Measurements from ENCODE around the gene ADAMTSL3. TPM values are rescaled to one million over a fixed set of nuclear protein-coding genes. Genes with fewer than 3 reads are reported as not detected.

ADAMTSL3 gene
- total RNA-seq, 2 experiments from 2014 or later = not detected

- TF ChIP-seq, protein P1, sequence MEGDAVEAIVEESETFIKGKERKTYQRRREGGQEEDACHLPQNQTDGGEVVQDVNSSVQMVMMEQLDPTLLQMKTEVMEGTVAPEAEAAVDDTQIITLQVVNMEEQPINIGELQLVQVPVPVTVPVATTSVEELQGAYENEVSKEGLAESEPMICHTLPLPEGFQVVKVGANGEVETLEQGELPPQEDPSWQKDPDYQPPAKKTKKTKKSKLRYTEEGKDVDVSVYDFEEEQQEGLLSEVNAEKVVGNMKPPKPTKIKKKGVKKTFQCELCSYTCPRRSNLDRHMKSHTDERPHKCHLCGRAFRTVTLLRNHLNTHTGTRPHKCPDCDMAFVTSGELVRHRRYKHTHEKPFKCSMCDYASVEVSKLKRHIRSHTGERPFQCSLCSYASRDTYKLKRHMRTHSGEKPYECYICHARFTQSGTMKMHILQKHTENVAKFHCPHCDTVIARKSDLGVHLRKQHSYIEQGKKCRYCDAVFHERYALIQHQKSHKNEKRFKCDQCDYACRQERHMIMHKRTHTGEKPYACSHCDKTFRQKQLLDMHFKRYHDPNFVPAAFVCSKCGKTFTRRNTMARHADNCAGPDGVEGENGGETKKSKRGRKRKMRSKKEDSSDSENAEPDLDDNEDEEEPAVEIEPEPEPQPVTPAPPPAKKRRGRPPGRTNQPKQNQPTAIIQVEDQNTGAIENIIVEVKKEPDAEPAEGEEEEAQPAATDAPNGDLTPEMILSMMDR (IDR thresholded peaks at IDR 0.05) = no peak
Observed at GRCh38 chr15:83610132-83610531, 43.8 kb upstream of the ADAMTSL3 start.

DNA sequence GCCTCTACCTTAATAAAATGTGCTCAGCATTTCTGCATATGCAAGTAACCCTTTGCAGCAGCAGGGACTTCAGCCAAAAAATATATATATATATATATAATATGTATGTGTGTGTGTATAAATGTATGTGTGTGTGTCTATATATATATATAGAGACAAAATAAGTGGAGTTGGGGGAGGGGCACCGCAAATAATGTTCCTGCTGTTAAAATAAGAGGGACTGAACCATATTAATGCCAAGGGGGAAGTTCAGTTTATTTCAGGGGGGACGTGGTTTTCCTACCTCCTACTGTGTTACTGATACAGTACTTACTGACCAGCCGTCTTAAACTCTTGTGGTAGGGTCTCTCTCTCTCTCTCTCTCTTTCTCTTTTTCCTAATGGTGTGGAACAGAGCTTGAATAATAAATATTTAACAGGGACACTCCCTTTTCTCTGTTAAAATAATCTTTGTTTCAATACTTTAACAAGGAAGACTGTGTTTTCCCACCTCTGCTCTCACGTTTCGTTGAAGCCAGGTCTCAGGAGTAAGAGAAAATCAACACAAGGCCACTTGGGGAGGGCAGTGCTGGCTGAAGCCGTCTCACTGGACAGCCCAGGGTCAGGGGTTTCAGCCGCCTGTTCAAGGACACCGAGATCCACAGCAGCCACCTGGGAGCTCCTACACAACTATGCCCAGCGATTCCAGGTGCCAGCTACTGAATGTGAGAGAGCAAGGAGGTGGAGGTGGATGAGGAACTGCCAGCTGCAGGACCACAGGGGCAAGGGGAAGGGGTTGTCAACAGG is 42.8 kb upstream of the ADAMTSL3 start:
- ATAC-seq (ENCODE audit: poor library complexity) (no peak), DNase-seq (no peak)
- H3K4me1 ChIP-seq (ENCODE audit: insufficient read depth, low read length) = no peaks in the 10 kb centered on the region
- no peak overlapping the region for H3K27ac ChIP-seq (ENCODE audit: low read depth in 1 of 2, low read length in 2 of 2)
- Mint-ChIP-seq H3K36me3 (ENCODE audit: low read depth) (no peaks in the 10 kb centered on the region), H3K4me1 (ENCODE audit: low read depth) (no peaks in the 10 kb centered on the region), H3K27ac (no peak overlapping the region), H3K9me3 (no peaks in the 10 kb centered on the region), H3K4me3 (no peak overlapping the region), H3K27me3 (peaks cover 15% of the 10 kb centered on the region)
- ChIA-PET POLR2A (no interaction called here), CTCF (no interaction called here)
- H3K4me3 ChIP-seq (ENCODE audit: low read length) = no peak overlapping the region
- intact Hi-C loops (cut with DNase I, micrococcal nuclease) = no loop called here
- TF ChIP-seq, protein P1 (IDR thresholded peaks at IDR 0.05) = no peak
- H3K27me3 ChIP-seq (ENCODE audit: control insufficient read depth in 1 of 2, insufficient read depth in 2 of 2, low read length in 2 of 2) = peaks cover 0 to 4% of the 10 kb centered on the region in 2 experiments
- H3K36me3 ChIP-seq (ENCODE audit: insufficient read depth, low read length) = no peaks in the 10 kb centered on the region
- H3K9me3 ChIP-seq (ENCODE audit: control insufficient read depth in 1 of 2, insufficient read depth in 1 of 2, low read length in 2 of 2) = no peaks in the 10 kb centered on the region

More at GRCh38 chr15:83610132-83610531, 43.8 kb upstream of the ADAMTSL3 start:
- Mint-ChIP-seq H3K9me3 (no peaks in the 10 kb centered on the region), H3K27me3 (peaks cover 21% of the 10 kb centered on the region), H3K4me3 (no peak overlapping the region), H3K27ac (no peak overlapping the region), H3K4me1 (ENCODE audit: low read depth) (no peaks in the 10 kb centered on the region), H3K36me3 (ENCODE audit: low read depth) (no peaks in the 10 kb centered on the region)
- POLR2A ChIA-PET = no interaction called here
- intact Hi-C loops (cut with DNase I, micrococcal nuclease) = no loop called here
- Histone ChIP-seq H3K27me3 (ENCODE audit: control insufficient read depth in 1 of 2, insufficient read depth in 2 of 2, low read length in 2 of 2) (peaks cover 0 to 4% of the 10 kb centered on the region in 2 experiments), H3K4me3 (ENCODE audit: low read length) (no peak overlapping the region), H3K27ac (ENCODE audit: low read depth in 1 of 2, low read length in 2 of 2) (no peak overlapping the region), H3K36me3 (ENCODE audit: insufficient read depth, low read length) (no peaks in the 10 kb centered on the region), H3K4me1 (ENCODE audit: insufficient read depth, low read length) (no peaks in the 10 kb centered on the region), H3K9me3 (ENCODE audit: control insufficient read depth in 1 of 2, insufficient read depth in 1 of 2, low read length in 2 of 2) (no peaks in the 10 kb centered on the region)
- ATAC-seq (ENCODE audit: poor library complexity) (no peak), DNase-seq (no peak)
- CTCF ChIA-PET = no interaction called here

DNA sequence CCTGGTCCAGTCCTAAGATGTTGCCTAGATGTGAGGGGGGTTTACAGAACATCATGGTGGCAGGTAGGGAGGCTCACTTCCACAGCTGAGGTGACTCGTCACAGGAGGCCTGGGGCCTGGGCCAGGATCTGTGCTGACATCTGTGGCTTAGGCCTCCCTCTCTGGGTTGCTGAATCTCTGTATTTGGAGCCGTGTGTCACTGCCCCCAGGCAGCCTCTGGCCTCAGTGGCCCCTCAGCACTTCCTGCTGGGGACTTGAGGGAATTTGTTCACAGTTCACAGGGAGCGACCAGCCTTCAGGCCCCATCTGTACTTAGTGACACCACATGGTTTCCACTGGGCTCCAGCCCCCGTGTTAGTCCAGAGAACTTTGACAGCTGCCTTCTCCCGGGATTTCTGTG is 41.7 kb upstream of the ADAMTSL3 start:
- TF ChIP-seq, protein P1 (IDR thresholded peaks at IDR 0.05) = no peak
- H3K27me3 Mint-ChIP-seq = peaks cover 15% of the 10 kb centered on the region
- no peak overlapping the region for H3K4me3 Mint-ChIP-seq
- DNase-seq (no peak), ATAC-seq (ENCODE audit: poor library complexity) (no peak)
- H3K9me3 Mint-ChIP-seq = no peaks in the 10 kb centered on the region
- intact Hi-C loops (cut with DNase I, micrococcal nuclease) = no loop called here
- Histone ChIP-seq H3K4me3 (ENCODE audit: low read length) (no peak overlapping the region), H3K27me3 (ENCODE audit: control insufficient read depth in 1 of 2, insufficient read depth in 2 of 2, low read length in 2 of 2) (peaks cover 0 to under 1% of the 10 kb centered on the region in 2 experiments), H3K36me3 (ENCODE audit: insufficient read depth, low read length) (no peaks in the 10 kb centered on the region), H3K9me3 (ENCODE audit: control insufficient read depth in 1 of 2, insufficient read depth in 1 of 2, low read length in 2 of 2) (no peaks in the 10 kb centered on the region), H3K27ac (ENCODE audit: low read depth in 1 of 2, low read length in 2 of 2) (no peak overlapping the region), H3K4me1 (ENCODE audit: insufficient read depth, low read length) (no peaks in the 10 kb centered on the region)
- no peak overlapping the region for H3K27ac Mint-ChIP-seq
- CTCF ChIA-PET = no interaction called here
- no peaks in the 10 kb centered on the region for H3K36me3 Mint-ChIP-seq (ENCODE audit: low read depth)
- H3K4me1 Mint-ChIP-seq (ENCODE audit: low read depth) = no peaks in the 10 kb centered on the region
- POLR2A ChIA-PET = no interaction called here
